ENCODE results near the gene DPEP2NB. TPM values are rescaled to one million over a fixed set of nuclear protein-coding genes. Genes with fewer than 3 reads are reported as not detected.

DPEP2NB gene
- total RNA-seq, 1 experiment from 2014 or later: not detected

DNA sequence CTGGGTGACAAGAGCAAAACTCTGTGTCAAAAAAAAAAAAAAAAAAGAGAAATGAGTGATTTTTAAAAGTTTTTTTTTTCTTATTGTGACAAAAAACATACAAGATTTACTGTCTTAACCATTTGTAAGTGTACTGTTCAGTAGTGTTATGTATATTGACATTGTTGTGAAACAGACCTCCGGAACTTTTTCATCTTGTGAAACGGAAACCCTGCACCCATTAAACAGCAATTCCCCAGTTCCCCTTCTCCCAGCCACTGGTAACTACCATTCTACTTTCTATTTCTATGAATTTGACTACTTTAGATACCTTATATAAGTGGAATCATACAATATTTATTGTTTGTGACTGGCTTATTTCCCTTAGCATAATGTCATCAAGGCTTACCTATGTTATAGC lies 26.1 kb upstream of the DPEP2NB start:
- Histone ChIP-seq H3K4me1 (ENCODE audit: insufficient read depth, low read length) (no peaks in the 10 kb centered on the region), H2BK20ac (ENCODE audit: low read depth, low read length, poor library complexity, severe bottlenecking) (no peak overlapping the region), H3K27ac (ENCODE audit: insufficient read length, low read depth, low read length) (no peak overlapping the region), H3K23ac (ENCODE audit: insufficient read length, low read depth, low read length) (no peak overlapping the region), H3K14ac (ENCODE audit: insufficient read depth, low read length) (no peak overlapping the region), H2AK5ac (ENCODE audit: insufficient read length, low read length) (no peak overlapping the region), H3K18ac (ENCODE audit: insufficient read length, low read depth, low read length) (no peak overlapping the region), H4K91ac (ENCODE audit: insufficient read length, low read depth, low read length) (no peak overlapping the region), H4K5ac (ENCODE audit: insufficient read length, low read depth, low read length) (no peak overlapping the region), H3T11ph (ENCODE audit: low read length) (no peak overlapping the region), H2BK120ac (ENCODE audit: low read depth, low read length, poor library complexity, severe bottlenecking) (no peak overlapping the region), H2BK15ac (ENCODE audit: low read depth, low read length) (no peak overlapping the region), H3K56ac (ENCODE audit: insufficient read length, low read depth, low read length) (no peak overlapping the region), H2BK5ac (ENCODE audit: insufficient read length, low read length) (no peak overlapping the region), H3K4me2 (ENCODE audit: insufficient read depth, insufficient read length, low read length) (no peak overlapping the region), H3K4ac (ENCODE audit: low read depth, low read length) (no peak overlapping the region), H4K8ac (replicated peaks; ENCODE audit: insufficient read length, low read depth, low read length) (no peak overlapping the region), H3K9me3 (ENCODE audit: control insufficient read depth, low read depth, low read length) (no peaks in the 10 kb centered on the region), H3K9ac (ENCODE audit: extremely low read depth, insufficient read length, low read length) (no peak overlapping the region), H3K27me3 (ENCODE audit: insufficient read depth, low read length) (no peaks in the 10 kb centered on the region), H2AFZ (ENCODE audit: low read length) (no peak overlapping the region), H2BK12ac (ENCODE audit: insufficient read length, low read depth, low read length) (no peak overlapping the region), H3K79me2 (ENCODE audit: insufficient read depth, low read length) (no peaks in the 10 kb centered on the region), H4K20me1 (ENCODE audit: control insufficient read depth, insufficient read depth, insufficient read length) (no peaks in the 10 kb centered on the region), H3K23me2 (ENCODE audit: insufficient read length, low read depth, low read length, poor library complexity, severe bottlenecking) (no peaks in the 10 kb centered on the region), H3K79me1 (ENCODE audit: insufficient read depth, low read depth, low read length, poor library complexity, severe bottlenecking) (no peaks in the 10 kb centered on the region)
- peaks cover 2 to 3% of the 10 kb centered on the region in 2 experiments; a peak in 2 of 4 replicates for H3K4me1 Mint-ChIP-seq
- WGBS (ENCODE audit: extremely low coverage, insufficient read length, low lambda C conversion rate): no CpG with 5 or more reads among the region's 2 CpGs
- no peak for DNase-seq
- no peak overlapping the region for H3K27ac Mint-ChIP-seq
- TF ChIP-seq, protein P1, sequence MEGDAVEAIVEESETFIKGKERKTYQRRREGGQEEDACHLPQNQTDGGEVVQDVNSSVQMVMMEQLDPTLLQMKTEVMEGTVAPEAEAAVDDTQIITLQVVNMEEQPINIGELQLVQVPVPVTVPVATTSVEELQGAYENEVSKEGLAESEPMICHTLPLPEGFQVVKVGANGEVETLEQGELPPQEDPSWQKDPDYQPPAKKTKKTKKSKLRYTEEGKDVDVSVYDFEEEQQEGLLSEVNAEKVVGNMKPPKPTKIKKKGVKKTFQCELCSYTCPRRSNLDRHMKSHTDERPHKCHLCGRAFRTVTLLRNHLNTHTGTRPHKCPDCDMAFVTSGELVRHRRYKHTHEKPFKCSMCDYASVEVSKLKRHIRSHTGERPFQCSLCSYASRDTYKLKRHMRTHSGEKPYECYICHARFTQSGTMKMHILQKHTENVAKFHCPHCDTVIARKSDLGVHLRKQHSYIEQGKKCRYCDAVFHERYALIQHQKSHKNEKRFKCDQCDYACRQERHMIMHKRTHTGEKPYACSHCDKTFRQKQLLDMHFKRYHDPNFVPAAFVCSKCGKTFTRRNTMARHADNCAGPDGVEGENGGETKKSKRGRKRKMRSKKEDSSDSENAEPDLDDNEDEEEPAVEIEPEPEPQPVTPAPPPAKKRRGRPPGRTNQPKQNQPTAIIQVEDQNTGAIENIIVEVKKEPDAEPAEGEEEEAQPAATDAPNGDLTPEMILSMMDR (conservative IDR thresholded peaks at IDR 0.05): no peak
- no peak overlapping the region for H3K4me3 Mint-ChIP-seq
- H3K9me3 Mint-ChIP-seq: no peaks in the 10 kb centered on the region
- peaks cover 7 to 20% (median 15%) of the 10 kb centered on the region in 3 experiments; a peak in 6 of 7 replicates for H3K36me3 Mint-ChIP-seq (ENCODE audit: insufficient read depth in 1 of 3, low read depth in 3 of 3)
- H3K27me3 Mint-ChIP-seq (ENCODE audit: low read depth): no peaks in the 10 kb centered on the region
